ENCODE data around the gene NUP62. TPM values are rescaled to one million over a fixed set of nuclear protein-coding genes. Genes with fewer than 3 reads are reported as not detected.
"Not testable (repeated sequence)": the region's sequence is repeated elsewhere in the genome, so short reads cannot be mapped to it uniquely, and the experiment has no call there.

The NUP62 gene, protein sequence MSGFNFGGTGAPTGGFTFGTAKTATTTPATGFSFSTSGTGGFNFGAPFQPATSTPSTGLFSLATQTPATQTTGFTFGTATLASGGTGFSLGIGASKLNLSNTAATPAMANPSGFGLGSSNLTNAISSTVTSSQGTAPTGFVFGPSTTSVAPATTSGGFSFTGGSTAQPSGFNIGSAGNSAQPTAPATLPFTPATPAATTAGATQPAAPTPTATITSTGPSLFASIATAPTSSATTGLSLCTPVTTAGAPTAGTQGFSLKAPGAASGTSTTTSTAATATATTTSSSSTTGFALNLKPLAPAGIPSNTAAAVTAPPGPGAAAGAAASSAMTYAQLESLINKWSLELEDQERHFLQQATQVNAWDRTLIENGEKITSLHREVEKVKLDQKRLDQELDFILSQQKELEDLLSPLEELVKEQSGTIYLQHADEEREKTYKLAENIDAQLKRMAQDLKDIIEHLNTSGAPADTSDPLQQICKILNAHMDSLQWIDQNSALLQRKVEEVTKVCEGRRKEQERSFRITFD
- 87.8 and 88.7 TPM in 2 replicates for total RNA-seq (2014; rRNA removed; shearing (Covaris generic))

DNA sequence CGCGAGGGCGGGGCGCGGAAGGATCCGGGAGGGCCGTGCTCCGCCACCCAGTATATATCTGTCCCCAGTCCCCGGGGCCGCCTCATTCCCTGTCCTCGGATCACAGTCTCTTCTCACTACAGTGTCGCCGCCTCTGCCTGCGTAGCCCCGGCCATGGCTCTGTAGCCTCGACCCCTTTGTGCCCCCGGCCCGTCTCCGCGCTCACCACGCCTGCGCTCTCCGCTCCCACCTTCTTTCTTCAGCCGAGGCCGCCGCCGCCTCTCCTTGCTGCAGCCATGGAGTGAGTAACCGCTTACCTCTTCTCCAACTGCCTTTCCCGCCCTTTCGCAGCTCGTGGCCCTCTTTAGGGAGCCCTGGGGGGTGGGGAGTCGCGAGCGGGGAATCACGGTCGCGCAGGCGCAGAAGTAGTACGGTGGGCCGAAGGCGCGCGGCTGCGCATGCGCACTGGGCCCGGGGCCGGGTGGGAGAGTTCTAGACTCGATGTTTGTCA is at the start of gene NUP62, which contains the start of gene ATF5:
NUP62 (minus strand) TSS at position 384 of the 490 bp plus-strand sequence. CDS start 19,697 bp downstream, outside the sequence.
ATF5 (plus strand) TSS at position 85 of the 490 bp plus-strand sequence. CDS start 1,646 bp downstream, outside the sequence.
- H3K27ac ChIP-seq, result peak within 1 kb of the TSS; percentile 99
- H3K4me3 ChIP-seq, result peak within 1 kb of the TSS; percentile 99

DNA sequence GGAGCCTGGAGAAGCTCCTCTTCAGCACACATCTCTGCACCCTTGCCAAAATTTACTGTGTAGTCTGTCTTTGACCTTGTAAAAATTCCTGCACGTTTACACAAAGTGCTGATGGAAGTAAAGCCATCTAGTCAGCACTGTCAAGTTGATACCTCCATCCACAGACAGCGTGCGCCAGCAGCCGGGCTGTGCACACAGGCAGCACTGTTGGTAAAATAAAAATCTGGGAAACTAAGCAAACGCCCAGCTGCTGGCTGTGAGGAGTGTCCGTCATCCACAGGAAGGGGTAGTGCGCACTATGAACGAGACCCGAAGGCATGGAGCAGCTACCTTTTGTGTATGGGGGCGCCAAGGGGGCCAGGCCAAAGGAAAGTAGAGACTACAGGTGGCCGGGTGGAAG is 49.0 kb upstream of the NUP62 start:
- no peaks in the 10 kb centered on the region for H3K27me3 ChIP-seq
- H3K4me3 ChIP-seq, result no peak overlapping the region
- no peaks in the 10 kb centered on the region for H3K36me3 ChIP-seq
- no peak for DNase-seq
- H3K27ac ChIP-seq, result no peak overlapping the region
- no peaks in the 10 kb centered on the region for H3K9me3 ChIP-seq (replicated peaks)
- no peaks in the 10 kb centered on the region for H3K4me1 ChIP-seq

More for the DNA sequence above, at the start of gene NUP62, which contains the start of gene ATF5:
- Histone ChIP-seq H3K36me3 (peaks cover 35% of the 10 kb centered on the region), H3K27me3 (no peaks in the 10 kb centered on the region), H3K4me1 (peaks cover 7% of the 10 kb centered on the region; the same call in 1 of the 2 replicates), H3K9me3 (replicated peaks) (no peaks in the 10 kb centered on the region)
- peak; percentile 95 to 96 for DNase-seq

DNA sequence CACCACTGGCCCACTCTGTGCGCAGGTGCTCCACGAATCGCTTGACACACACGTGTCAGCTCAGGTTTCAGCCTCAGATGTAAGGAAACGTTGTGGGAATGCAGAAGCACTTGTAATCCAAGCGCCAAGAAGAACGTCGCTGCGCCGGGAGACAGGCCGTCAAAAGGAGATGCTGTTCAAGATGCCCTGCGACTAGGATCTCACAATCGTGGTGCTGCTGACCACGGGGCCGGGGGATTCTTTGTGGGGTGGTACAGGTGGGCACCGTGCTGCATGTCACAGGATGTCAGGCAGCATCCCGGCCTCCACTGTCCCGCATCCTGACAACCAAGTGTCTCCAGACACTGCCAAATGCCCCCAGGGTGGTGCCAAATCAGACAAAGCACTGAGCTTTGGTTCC is 48.6 kb upstream of the NUP62 start:
- no peak for DNase-seq
- Histone ChIP-seq H3K9me3 (replicated peaks) (no peaks in the 10 kb centered on the region), H3K27me3 (no peaks in the 10 kb centered on the region), H3K4me1 (no peaks in the 10 kb centered on the region), H3K4me3 (no peak overlapping the region), H3K36me3 (no peaks in the 10 kb centered on the region), H3K27ac (no peak overlapping the region)

DNA sequence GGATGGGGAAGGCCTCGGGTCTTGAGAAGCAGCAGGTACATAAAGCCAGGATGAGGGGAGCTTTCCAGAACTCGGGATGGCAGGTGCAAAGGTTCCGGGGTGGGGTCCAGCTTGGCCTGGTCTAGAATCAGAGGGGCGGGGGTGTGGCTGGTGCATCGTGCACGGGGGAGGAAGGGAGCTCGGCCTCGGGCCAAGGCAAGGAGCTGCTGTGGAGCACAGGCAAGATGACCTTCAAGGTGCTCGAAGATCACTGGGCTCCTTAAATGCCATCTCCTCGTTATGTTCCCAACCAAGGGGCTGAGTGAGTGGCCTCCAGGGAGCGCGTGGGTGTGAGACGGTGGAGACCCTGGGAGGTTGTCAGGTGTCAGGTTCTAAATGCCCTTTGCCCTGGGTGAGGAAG is 47.8 kb upstream of the NUP62 start:
- Histone ChIP-seq H3K27me3 (no peaks in the 10 kb centered on the region), H3K4me3 (no peak overlapping the region), H3K9me3 (replicated peaks) (no peaks in the 10 kb centered on the region), H3K4me1 (no peaks in the 10 kb centered on the region), H3K27ac (no peak overlapping the region), H3K36me3 (no peaks in the 10 kb centered on the region)
- DNase-seq, result no peak

DNA sequence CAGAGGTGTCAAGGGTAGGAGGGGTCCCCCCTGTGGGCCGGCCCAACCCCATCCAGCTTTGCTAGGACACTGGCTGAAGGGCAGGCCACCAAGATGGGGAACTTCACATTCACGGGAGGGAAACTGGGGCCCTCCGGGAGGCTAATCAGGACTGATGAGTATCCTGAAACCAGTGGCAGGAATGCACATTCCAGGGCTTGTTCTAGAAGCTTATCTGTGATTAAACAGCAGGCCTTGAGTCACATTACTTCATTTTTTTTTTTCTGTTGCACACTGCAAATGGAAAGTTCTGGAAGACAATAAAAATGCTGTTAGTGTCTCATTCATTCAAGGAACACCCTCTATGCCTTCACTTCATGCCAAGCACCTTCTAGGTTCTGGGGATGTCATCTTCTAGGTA is 47.2 kb upstream of the NUP62 start:
- no peaks in the 10 kb centered on the region for H3K36me3 ChIP-seq
- DNase-seq, result no peak
- H3K9me3 ChIP-seq (replicated peaks), result no peaks in the 10 kb centered on the region
- H3K4me1 ChIP-seq, result no peaks in the 10 kb centered on the region
- no peak overlapping the region for H3K4me3 ChIP-seq
- H3K27me3 ChIP-seq, result no peaks in the 10 kb centered on the region
- no peak overlapping the region for H3K27ac ChIP-seq

DNA sequence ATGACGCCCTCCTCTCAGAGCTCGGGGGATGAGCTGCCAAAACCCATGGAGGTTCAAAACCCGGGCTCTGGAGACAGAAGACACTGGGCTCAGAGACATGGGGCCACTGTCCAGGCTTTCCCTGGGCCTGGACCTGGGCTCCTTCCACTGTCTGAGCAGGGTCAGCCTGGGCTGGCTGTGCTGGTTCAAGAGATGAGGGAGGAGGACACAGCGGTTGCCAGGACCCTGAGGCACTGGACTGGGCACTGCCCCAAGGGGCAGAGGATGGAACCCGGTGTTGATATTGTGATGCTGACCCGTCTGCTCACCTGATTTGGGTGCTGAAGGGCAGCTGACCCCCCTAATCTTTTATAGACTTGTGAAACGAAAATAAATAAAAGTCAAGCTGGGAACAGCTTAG is 45.7 kb upstream of the NUP62 start:
- Histone ChIP-seq H3K4me3 (no peak overlapping the region), H3K27me3 (no peaks in the 10 kb centered on the region), H3K9me3 (replicated peaks) (no peaks in the 10 kb centered on the region), H3K4me1 (no peaks in the 10 kb centered on the region), H3K27ac (no peak overlapping the region), H3K36me3 (no peaks in the 10 kb centered on the region)
- DNase-seq, result no peak

DNA sequence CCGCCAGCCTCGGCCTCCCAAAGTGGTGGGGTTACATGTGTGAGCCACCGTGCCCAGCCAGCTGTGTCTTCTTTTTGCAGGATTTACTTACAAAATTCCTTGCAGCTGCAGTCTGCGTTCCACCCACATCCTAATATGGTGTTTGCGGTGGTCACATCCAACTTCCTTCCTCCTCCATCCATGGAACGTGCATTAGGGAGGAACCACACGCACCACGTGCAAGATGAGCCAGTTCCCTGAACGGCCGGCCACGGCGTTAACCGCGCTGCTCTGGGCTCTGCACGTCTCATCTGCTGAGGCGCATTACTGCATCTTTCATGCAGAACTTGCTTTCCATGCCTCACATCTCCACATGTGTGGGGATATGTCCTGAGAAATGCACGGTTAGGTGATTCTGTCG is 44.7 kb upstream of the NUP62 start:
- no peaks in the 10 kb centered on the region for H3K9me3 ChIP-seq (replicated peaks)
- no peak for DNase-seq
- 0 out of 2 replicates have a peak, but pooled peaks cover 3% of the 10 kb centered on the region for H3K27me3 ChIP-seq
- no peak overlapping the region for H3K4me3 ChIP-seq
- no peaks in the 10 kb centered on the region for H3K4me1 ChIP-seq
- no peaks in the 10 kb centered on the region for H3K36me3 ChIP-seq
- no peak overlapping the region for H3K27ac ChIP-seq

DNA sequence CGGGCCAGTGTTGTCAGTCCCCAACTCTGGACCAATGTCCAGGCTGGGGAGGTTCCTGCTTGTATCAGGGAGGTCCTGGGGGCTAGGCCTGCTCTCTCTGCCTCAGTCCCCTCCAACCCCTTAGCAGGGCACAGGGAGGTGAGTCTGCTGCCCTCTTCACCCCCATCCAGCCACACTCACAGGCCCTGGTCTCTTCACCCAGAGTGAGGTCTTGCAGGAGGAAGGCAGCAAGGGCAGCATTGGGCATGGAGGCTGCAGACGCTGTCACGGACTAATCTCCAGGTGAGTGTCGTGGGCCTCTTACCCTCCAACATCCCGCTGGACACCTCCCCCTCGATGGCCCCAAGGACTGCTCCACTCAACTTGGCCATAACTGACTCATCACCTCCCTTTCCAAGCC is 43.5 kb upstream of the NUP62 start:
- Histone ChIP-seq H3K36me3 (no peaks in the 10 kb centered on the region), H3K27me3 (0 out of 2 replicates have a peak, but pooled peaks cover 4% of the 10 kb centered on the region), H3K27ac (no peak overlapping the region), H3K4me1 (no peaks in the 10 kb centered on the region), H3K9me3 (replicated peaks) (no peaks in the 10 kb centered on the region), H3K4me3 (no peak overlapping the region)
- DNase-seq, result no peak

DNA sequence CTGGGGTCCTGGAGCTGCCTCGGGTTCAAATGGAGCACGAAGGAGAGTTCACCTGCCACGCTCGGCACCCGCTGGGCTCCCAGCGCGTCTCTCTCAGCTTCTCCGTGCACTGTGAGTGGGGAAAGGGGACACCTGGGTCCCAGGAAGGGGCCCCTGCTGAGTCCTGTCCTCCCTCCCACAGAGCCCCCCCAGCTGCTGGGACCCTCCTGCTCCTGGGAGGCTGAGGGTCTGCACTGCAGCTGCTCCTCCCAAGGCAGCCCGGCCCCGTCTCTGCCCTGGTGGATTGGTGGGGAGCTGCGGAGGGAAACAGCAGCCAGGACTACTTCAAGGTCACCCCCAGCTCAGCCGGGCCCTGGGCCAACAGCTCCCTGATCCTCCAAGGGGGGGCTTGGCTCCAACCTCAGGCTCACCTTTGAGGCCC is 42.7 kb upstream of the NUP62 start:
- Histone ChIP-seq H3K4me3 (no peak overlapping the region), H3K4me1 (no peaks in the 10 kb centered on the region), H3K27ac (no peak overlapping the region), H3K9me3 (replicated peaks) (no peaks in the 10 kb centered on the region), H3K36me3 (no peaks in the 10 kb centered on the region), H3K27me3 (0 out of 2 replicates have a peak, but pooled peaks cover 4% of the 10 kb centered on the region)
- no peak for DNase-seq

DNA sequence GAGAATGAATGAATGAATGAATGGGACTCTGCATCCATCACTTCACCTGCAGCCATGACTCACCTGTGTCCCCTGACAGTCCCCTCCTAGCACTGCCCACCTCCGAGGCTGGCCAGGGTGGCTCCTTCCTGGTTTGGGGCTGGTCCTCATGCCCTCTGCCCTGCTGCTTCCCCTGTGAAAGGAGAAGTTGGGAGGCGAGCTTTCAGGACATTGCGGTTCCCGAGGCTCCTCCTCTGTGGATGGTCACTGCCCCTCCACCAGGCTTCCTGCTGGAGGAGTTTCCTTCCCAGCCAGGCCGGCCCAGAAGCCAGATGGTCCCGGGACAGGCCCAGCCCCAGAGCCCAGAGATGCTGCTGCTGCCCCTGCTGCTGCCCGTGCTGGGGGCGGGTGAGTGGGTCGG is 40.1 kb upstream of the NUP62 start:
- H3K36me3 ChIP-seq; H3K4me3 ChIP-seq; DNase-seq; H3K27me3 ChIP-seq; H3K4me1 ChIP-seq; H3K9me3 ChIP-seq (replicated peaks); H3K27ac ChIP-seq: not testable (repeated sequence)

DNA sequence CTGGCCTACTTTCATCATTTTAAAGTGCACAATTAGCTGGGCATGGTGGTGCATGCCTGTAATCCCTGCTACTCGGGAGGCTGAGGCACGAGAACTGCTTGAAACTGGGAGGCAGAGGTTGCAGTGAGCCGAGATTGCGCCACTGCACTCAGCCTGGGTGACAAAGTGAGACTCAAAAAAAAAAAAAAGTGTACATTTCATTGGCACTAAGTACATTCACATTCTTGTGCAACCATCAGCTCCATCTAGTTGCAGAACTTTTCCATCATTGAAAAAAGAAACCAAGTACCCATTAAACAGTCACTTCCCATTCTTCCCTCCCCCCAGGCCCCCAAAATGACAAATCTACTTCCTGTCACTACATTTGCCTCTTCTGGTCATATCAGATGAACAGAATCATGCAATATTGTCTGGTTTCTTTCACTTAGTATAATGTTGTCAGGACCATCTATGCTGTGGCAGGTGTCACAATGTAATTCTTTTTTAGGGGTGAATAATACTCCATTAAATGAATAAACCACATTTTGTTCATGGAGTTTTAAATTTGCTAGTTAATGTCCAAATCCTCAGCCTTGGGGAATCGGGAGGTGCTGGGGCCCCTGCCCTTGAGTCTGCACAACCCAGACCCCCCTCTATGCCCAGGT is 39.1 kb upstream of the NUP62 start:
- no peak overlapping the region for H3K27ac ChIP-seq
- no peaks in the 10 kb centered on the region for H3K36me3 ChIP-seq
- H3K4me3 ChIP-seq, result no peak overlapping the region
- 0 out of 2 replicates have a peak, but pooled peaks cover 4% of the 10 kb centered on the region for H3K27me3 ChIP-seq
- H3K9me3 ChIP-seq (replicated peaks), result no peaks in the 10 kb centered on the region
- DNase-seq, result no peak
- H3K4me1 ChIP-seq, result no peaks in the 10 kb centered on the region

DNA sequence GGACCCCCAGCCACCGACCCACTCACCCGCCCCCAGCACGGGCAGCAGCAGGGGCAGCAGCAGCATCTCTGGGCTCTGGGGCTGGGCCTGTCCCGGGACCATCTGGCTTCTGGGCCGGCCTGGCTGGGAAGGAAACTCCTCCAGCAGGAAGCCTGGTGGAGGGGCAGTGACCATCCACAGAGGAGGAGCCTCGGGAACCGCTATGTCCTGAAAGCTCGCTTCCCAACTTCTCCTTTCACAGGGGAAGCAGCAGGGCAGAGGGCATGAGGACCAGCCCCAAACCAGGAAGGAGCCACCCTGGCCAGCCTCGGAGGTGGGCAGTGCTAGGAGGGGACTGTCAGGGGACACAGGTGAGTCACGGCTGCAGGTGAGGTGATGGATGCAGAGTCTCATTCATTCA is 31.7 kb upstream of the NUP62 start, which contains the start of gene SIGLEC11:
SIGLEC11 (minus strand) TSS at position 193 of the 400 bp plus-strand sequence; CDS start at position 102, 91 bp downstream.
- not testable (repeated sequence) for DNase-seq; H3K27ac ChIP-seq; H3K9me3 ChIP-seq (replicated peaks); H3K36me3 ChIP-seq; H3K4me3 ChIP-seq; H3K27me3 ChIP-seq
- peaks cover 13% of the 10 kb centered on the region for H3K4me1 ChIP-seq

DNA sequence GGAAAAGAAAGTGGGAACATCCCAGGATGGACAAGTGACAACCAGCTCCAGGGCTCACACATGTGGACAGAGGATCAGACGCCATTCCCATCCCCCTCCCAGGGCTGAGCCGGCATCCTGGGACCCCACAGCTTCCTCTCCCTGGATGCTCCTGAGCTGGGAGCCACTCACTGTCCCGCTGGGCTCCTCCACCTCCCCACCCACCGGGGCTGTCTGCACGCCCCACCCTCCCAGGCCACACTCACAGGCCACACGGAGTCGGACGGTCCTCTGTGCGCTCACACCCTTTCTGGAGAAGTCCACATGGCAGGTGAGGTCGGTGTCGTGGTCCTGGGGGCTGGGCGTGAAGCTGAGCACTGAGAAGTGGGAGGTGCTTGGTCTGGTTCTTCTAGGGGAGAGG is 30.6 kb upstream of the NUP62 start:
- H3K4me1 ChIP-seq, result peaks cover 14% of the 10 kb centered on the region
- not testable (repeated sequence) for DNase-seq; H3K27ac ChIP-seq; H3K36me3 ChIP-seq; H3K27me3 ChIP-seq; H3K9me3 ChIP-seq (replicated peaks); H3K4me3 ChIP-seq

DNA sequence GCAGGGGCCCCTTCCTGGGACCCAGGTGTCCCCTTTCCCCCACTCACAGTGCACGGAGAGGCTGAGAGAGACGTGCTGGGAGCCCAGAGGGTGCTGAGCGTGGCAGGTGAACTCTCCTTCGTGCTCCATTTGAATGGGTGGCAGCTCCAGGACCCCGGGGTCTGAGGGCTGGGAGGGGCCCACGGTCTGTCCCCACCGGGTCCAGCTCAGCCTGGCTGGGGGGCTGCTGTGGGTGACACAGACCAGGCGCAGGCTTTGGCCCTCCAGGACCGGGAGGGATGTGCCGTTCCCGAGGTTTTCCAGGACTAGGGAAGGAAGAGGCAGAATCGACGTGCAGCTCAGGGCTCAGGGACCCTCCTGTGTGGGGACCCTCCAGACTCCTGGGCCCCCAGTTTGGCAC is 29.3 kb upstream of the NUP62 start:
- not testable (repeated sequence) for H3K27me3 ChIP-seq; H3K9me3 ChIP-seq (replicated peaks); H3K27ac ChIP-seq; DNase-seq; H3K36me3 ChIP-seq; H3K4me3 ChIP-seq
- peaks cover 23% of the 10 kb centered on the region for H3K4me1 ChIP-seq

DNA sequence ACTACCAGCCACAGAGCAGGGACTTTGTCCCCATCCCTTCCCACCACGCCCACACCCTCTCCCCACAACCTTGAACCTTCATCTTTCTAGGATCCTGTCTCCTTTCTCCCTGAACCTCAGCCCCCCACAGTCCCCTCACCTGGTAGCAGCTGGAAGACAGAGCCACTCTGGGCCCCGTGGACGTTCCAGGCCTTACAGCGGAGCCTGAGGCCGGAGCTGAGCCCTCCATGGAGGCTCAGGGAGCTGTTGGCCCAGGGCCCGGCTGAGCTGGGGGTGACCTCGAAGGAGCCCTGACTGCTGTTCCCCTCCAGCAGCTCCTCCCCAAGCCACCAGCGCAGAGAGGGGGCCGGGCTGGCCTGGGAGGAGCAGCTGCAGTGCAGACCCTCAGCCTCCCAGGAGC is 28.8 kb upstream of the NUP62 start:
- not testable (repeated sequence) for H3K9me3 ChIP-seq (replicated peaks); H3K36me3 ChIP-seq; H3K27ac ChIP-seq; H3K27me3 ChIP-seq; H3K4me3 ChIP-seq
- DNase-seq, result peak in 1 of 2 experiments; percentile 21
- H3K4me1 ChIP-seq, result peaks cover 27% of the 10 kb centered on the region
